Kidney (tissue), 14 donors: Measurements from ENCODE around the gene DNHD1. TPM values are rescaled to one million over a fixed set of nuclear protein-coding genes. Genes with fewer than 3 reads are reported as not detected.

Experiments
- DNase-seq, 5 donors: peaks; one replicate each; pipeline ENCODE4 v3.0.0-alpha.2; 2013 to 2020
- FAIRE-seq: peaks from 2 replicates; lab custom pipeline; 2012; peaks lifted over from hg19 to GRCh38; lab: Jason Lieb, UNC
- H3K27ac ChIP-seq, 2 donors: one replicate each; pipeline ENCODE4 v1.7.0; 2013; ENCODE audit warnings: low read depth in 2 of 2, low read length in 2 of 2, inconsistent platforms in 1 of 2
- H3K27me3 ChIP-seq: one replicate; pipeline ENCODE4 v1.7.1; 2013; ENCODE audit warnings: low read length, inconsistent platforms; ENCODE audit not compliant: control insufficient read depth, insufficient read depth
- H3K36me3 ChIP-seq, 3 donors: one replicate each; pipeline versions ENCODE4 v1.7.0 to v1.7.1; 2013; ENCODE audit warnings: low read length in 3 of 3, control low read depth in 1 of 3, inconsistent platforms in 1 of 3; ENCODE audit not compliant: insufficient read depth in 3 of 3, control insufficient read depth in 2 of 3
- H3K4me1 ChIP-seq, 3 donors: one replicate each; pipeline versions ENCODE4 v1.7.0 to v1.7.1; 2013; ENCODE audit warnings: low read length in 3 of 3, inconsistent platforms in 1 of 3, low read depth in 1 of 3; ENCODE audit not compliant: control insufficient read depth in 2 of 3, insufficient read depth in 2 of 3
- H3K4me3 ChIP-seq, 3 donors: one replicate each; pipeline versions ENCODE4 v1.7.0 to v1.8.1; 2013; ENCODE audit warnings: low read length in 3 of 3, control low read depth in 1 of 3, inconsistent platforms in 1 of 3
- H3K9ac ChIP-seq, 3 donors: one replicate each; pipeline versions ENCODE4 v1.7.0 to v1.7.1; 2013; ENCODE audit warnings: low read length in 3 of 3, control low read depth in 1 of 3, inconsistent platforms in 1 of 3
- H3K9me3 ChIP-seq, 3 donors: one replicate each; pipeline versions ENCODE4 v1.7.0 to v1.7.1; 2013; ENCODE audit warnings: low read length in 3 of 3, control low read depth in 1 of 3, inconsistent platforms in 1 of 3; ENCODE audit not compliant: control insufficient read depth in 2 of 3, insufficient read depth in 1 of 3
- intact Hi-C: fragments of 100-400 bp; cut with DNase I; formaldehyde crosslinking; loops from one replicate; pipeline ENCODE4 v1.11.1; 2022
- polyA plus RNA-seq: library from polyadenylated mRNA; stranded (reverse); fragments of 350-450 nt; fragmentation: Illumina TruSeq; extraction: RNeasy Lipid Tissue Mini Kit (QIAGEN cat#74804); gene quantifications from one replicate; pipeline ENCODE4 v1.2.3, GENCODE V29; 2014; ENCODE audit warnings: low read depth, low replicate concordance; ENCODE audit not compliant: insufficient read depth
- total RNA-seq: library from RNA; stranded (reverse); fragmentation: NEBNext Ultra II Directional; extraction: Animal tissue kit (Norgen Biotek cat#: 25700); gene quantifications from one replicate; pipeline ENCODE4 v1.2.1, GENCODE V29; 2021
- TF ChIP-seq, protein P1 (sequence below): IDR thresholded peaks from 3 replicates; pipeline ENCODE4 v1.5.1; 2012; ENCODE audit warnings: mild to moderate bottlenecking, moderate library complexity, borderline replicate concordance; ENCODE audit not compliant: insufficient read depth; ENCODE audit errors: extremely low read depth
- donor health status: control.
- donor health status: control.
- donor health status: control.
- donor health status: control.
- donor health status: control.
- donor health status: DM: yes; HTN: yes; CAD: no.
- donor health status: Normal renal cell carcinoma (clear cell type).

DNHD1 gene
- total and polyA plus RNA-seq, 2 donors from 2014 or later, result 3.5 to 10.1 TPM

GRCh38 chr11:6523253-6523652 is 26.2 kb downstream of the DNHD1 start:
- no peak for DNase-seq
- Histone ChIP-seq H3K9ac (no peak overlapping the region), H3K27me3 (no peaks in the 10 kb centered on the region), H3K4me1 (no peaks in the 10 kb centered on the region), H3K27ac (no peak overlapping the region), H3K36me3 (peaks cover 0 to 7% (median 3%) of the 10 kb centered on the region in 3 donors), H3K4me3 (no peak overlapping the region), H3K9me3 (no peaks in the 10 kb centered on the region)
- TF ChIP-seq, protein P1, sequence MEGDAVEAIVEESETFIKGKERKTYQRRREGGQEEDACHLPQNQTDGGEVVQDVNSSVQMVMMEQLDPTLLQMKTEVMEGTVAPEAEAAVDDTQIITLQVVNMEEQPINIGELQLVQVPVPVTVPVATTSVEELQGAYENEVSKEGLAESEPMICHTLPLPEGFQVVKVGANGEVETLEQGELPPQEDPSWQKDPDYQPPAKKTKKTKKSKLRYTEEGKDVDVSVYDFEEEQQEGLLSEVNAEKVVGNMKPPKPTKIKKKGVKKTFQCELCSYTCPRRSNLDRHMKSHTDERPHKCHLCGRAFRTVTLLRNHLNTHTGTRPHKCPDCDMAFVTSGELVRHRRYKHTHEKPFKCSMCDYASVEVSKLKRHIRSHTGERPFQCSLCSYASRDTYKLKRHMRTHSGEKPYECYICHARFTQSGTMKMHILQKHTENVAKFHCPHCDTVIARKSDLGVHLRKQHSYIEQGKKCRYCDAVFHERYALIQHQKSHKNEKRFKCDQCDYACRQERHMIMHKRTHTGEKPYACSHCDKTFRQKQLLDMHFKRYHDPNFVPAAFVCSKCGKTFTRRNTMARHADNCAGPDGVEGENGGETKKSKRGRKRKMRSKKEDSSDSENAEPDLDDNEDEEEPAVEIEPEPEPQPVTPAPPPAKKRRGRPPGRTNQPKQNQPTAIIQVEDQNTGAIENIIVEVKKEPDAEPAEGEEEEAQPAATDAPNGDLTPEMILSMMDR, result no peak
- FAIRE-seq, result no peak
- intact Hi-C loops, result no loop called here

GRCh38 chr11:6526411-6527135 is 29.5 kb downstream of the DNHD1 start:
- H3K36me3 ChIP-seq, result peaks cover 0 to 4% (median 0%) of the 10 kb centered on the region in 3 donors
- intact Hi-C loops, result no loop called here
- DNase-seq, result no peak
- no peaks in the 10 kb centered on the region for H3K27me3 ChIP-seq
- no peak overlapping the region for H3K27ac ChIP-seq
- TF ChIP-seq, protein P1, result no peak
- no peak overlapping the region for H3K4me3 ChIP-seq
- H3K9me3 ChIP-seq, result no peaks in the 10 kb centered on the region
- H3K9ac ChIP-seq, result no peak overlapping the region
- no peaks in the 10 kb centered on the region for H3K4me1 ChIP-seq
- no peak for FAIRE-seq

GRCh38 chr11:6529266-6529665 is 32.2 kb downstream of the DNHD1 start:
- H3K9ac ChIP-seq, result no peak overlapping the region
- TF ChIP-seq, protein P1, result no peak
- FAIRE-seq (no peak), DNase-seq (no peak)
- no peak overlapping the region for H3K27ac ChIP-seq
- H3K4me1 ChIP-seq, result no peaks in the 10 kb centered on the region
- H3K4me3 ChIP-seq, result no peak overlapping the region
- intact Hi-C loops, result no loop called here
- H3K9me3 ChIP-seq, result no peaks in the 10 kb centered on the region
- H3K36me3 ChIP-seq, result peaks cover 0 to 4% (median 0%) of the 10 kb centered on the region in 3 donors
- no peaks in the 10 kb centered on the region for H3K27me3 ChIP-seq
